HUES64 (cell line): ENCODE data around the gene IL18R1.

Experiments used
- H3K27ac ChIP-seq: 2 replicates; pipeline ENCODE4 v1.7.0; 2013; ENCODE audit warnings: low read depth, low read length, inconsistent platforms
- H3K27me3 ChIP-seq: 2 replicates; pipeline ENCODE4 v1.6.1; 2013; ENCODE audit warnings: mild to moderate bottlenecking, low read length; ENCODE audit not compliant: insufficient read depth
- H3K36me3 ChIP-seq: 2 replicates; pipeline ENCODE4 v1.6.1; 2013; ENCODE audit warnings: mild to moderate bottlenecking, low read length; ENCODE audit not compliant: insufficient read depth
- H3K4me1 ChIP-seq: 2 replicates; pipeline ENCODE4 v1.6.1; 2013; ENCODE audit warnings: mild to moderate bottlenecking, low read length, moderate library complexity; ENCODE audit not compliant: insufficient read depth
- H3K4me3 ChIP-seq: 2 replicates; pipeline ENCODE4 v1.5.1; 2013; ENCODE audit warnings: mild to moderate bottlenecking, low read length, moderate library complexity
- H3K9ac ChIP-seq: 2 replicates; pipeline ENCODE4 v1.6.1; 2013; ENCODE audit warnings: mild to moderate bottlenecking, low read depth, low read length
- H3K9me3 ChIP-seq: 2 replicates; pipeline ENCODE4 v1.6.1; 2013; ENCODE audit warnings: low read depth, low read length; ENCODE audit not compliant: insufficient read depth
- WGBS: fragments of 150-250, 120-280 bp; methylation state at CpG from one replicate; pipeline ENCODE4 v1.1.7; 2013; ENCODE audit warnings: missing lambda C conversion rate; 5-methylcytosine and 5-hydroxymethylcytosine counted together

The IL18R1 gene

GRCh38 chr2:102435741-102436140, 80.1 kb downstream of the IL18R1 start:
- H3K36me3 ChIP-seq: no peaks in the 10 kb centered on the region
- no peak overlapping the region for H3K4me3 ChIP-seq
- no peaks in the 10 kb centered on the region for H3K27me3 ChIP-seq
- no peaks in the 10 kb centered on the region for H3K9me3 ChIP-seq
- no peak overlapping the region for H3K27ac ChIP-seq
- H3K9ac ChIP-seq: no peak overlapping the region
- no peaks in the 10 kb centered on the region for H3K4me1 ChIP-seq
- 98% methylated on average over 2 of the region's 2 CpGs for WGBS

GRCh38 chr2:102436323-102436722, 80.7 kb downstream of the IL18R1 start:
- Histone ChIP-seq H3K27me3 (no peaks in the 10 kb centered on the region), H3K27ac (no peak overlapping the region), H3K9me3 (no peaks in the 10 kb centered on the region), H3K36me3 (no peaks in the 10 kb centered on the region), H3K4me3 (no peak overlapping the region), H3K9ac (no peak overlapping the region), H3K4me1 (no peaks in the 10 kb centered on the region)
- no CpG with 5 or more reads among the region's 3 CpGs for WGBS

- no peak overlapping the region for H3K27ac ChIP-seq
- no peaks in the 10 kb centered on the region for H3K4me1 ChIP-seq
- H3K9ac ChIP-seq: no peak overlapping the region
- H3K4me3 ChIP-seq: no peak overlapping the region
- no peaks in the 10 kb centered on the region for H3K9me3 ChIP-seq
- H3K27me3 ChIP-seq: no peaks in the 10 kb centered on the region
- WGBS: 91% methylated on average over 4 of the region's 4 CpGs
- H3K36me3 ChIP-seq: no peaks in the 10 kb centered on the region
Measured at GRCh38 chr2:102437122-102437521, 81.5 kb downstream of the IL18R1 start.

GRCh38 chr2:102438111-102438510, 82.5 kb downstream of the IL18R1 start:
- no peak overlapping the region for H3K4me3 ChIP-seq
- no peaks in the 10 kb centered on the region for H3K27me3 ChIP-seq
- no peaks in the 10 kb centered on the region for H3K9me3 ChIP-seq
- H3K36me3 ChIP-seq: no peaks in the 10 kb centered on the region
- H3K9ac ChIP-seq: no peak overlapping the region
- WGBS: 91% methylated on average over 2 of the region's 3 CpGs
- H3K27ac ChIP-seq: no peak overlapping the region
- no peaks in the 10 kb centered on the region for H3K4me1 ChIP-seq

- 95% methylated on average over 2 of the region's 2 CpGs for WGBS
- H3K27ac ChIP-seq: no peak overlapping the region
- H3K4me3 ChIP-seq: no peak overlapping the region
- H3K9me3 ChIP-seq: no peaks in the 10 kb centered on the region
- no peaks in the 10 kb centered on the region for H3K27me3 ChIP-seq
- no peaks in the 10 kb centered on the region for H3K36me3 ChIP-seq
- H3K9ac ChIP-seq: no peak overlapping the region
- no peaks in the 10 kb centered on the region for H3K4me1 ChIP-seq
Measured at GRCh38 chr2:102438578-102438977, 83.0 kb downstream of the IL18R1 start.

- no peaks in the 10 kb centered on the region for H3K9me3 ChIP-seq
- no peaks in the 10 kb centered on the region for H3K4me1 ChIP-seq
- no peaks in the 10 kb centered on the region for H3K36me3 ChIP-seq
- H3K27me3 ChIP-seq: no peaks in the 10 kb centered on the region
- H3K27ac ChIP-seq: no peak overlapping the region
- H3K9ac ChIP-seq: no peak overlapping the region
- WGBS: 59% methylated on average over 5 of the region's 6 CpGs
- H3K4me3 ChIP-seq: no peak overlapping the region
Measured at GRCh38 chr2:102439065-102439695, 83.6 kb downstream of the IL18R1 start.

GRCh38 chr2:102442967-102443828, 87.6 kb downstream of the IL18R1 start:
- WGBS: 64% methylated on average over 13 of the region's 13 CpGs

GRCh38 chr2:102444233-102444632, 88.6 kb downstream of the IL18R1 start:
- no peaks in the 10 kb centered on the region for H3K4me1 ChIP-seq
- no peaks in the 10 kb centered on the region for H3K27me3 ChIP-seq
- H3K36me3 ChIP-seq: no peaks in the 10 kb centered on the region
- WGBS: 80% methylated on average over 2 of the region's 3 CpGs
- no peak overlapping the region for H3K27ac ChIP-seq
- H3K9me3 ChIP-seq: no peaks in the 10 kb centered on the region
- H3K9ac ChIP-seq: no peak overlapping the region
- H3K4me3 ChIP-seq: no peak overlapping the region

More at GRCh38 chr2:102442967-102443828, 87.6 kb downstream of the IL18R1 start:
- H3K4me3 ChIP-seq: no peak overlapping the region
- no peaks in the 10 kb centered on the region for H3K4me1 ChIP-seq
- no peaks in the 10 kb centered on the region for H3K27me3 ChIP-seq
- no peaks in the 10 kb centered on the region for H3K9me3 ChIP-seq
- no peak overlapping the region for H3K27ac ChIP-seq
- no peak overlapping the region for H3K9ac ChIP-seq
- H3K36me3 ChIP-seq: no peaks in the 10 kb centered on the region

- Histone ChIP-seq H3K4me3 (no peak overlapping the region), H3K9ac (no peak overlapping the region), H3K36me3 (no peaks in the 10 kb centered on the region), H3K9me3 (no peaks in the 10 kb centered on the region), H3K27me3 (no peaks in the 10 kb centered on the region), H3K4me1 (no peaks in the 10 kb centered on the region), H3K27ac (no peak overlapping the region)
- WGBS: 97% methylated on average over 9 of the region's 9 CpGs
Measured at GRCh38 chr2:102446936-102447335, 91.3 kb downstream of the IL18R1 start.
